ENCODE data around the gene CDC25A.

GRCh38 chr3:48178072-48178471 lies 10.1 kb downstream of the CDC25A start:
- TF ChIP-seq SAP30 (IDR thresholded peaks at IDR 0.05; ENCODE audit: borderline replicate concordance, insufficient read depth, low read depth, low read length, poor library complexity, severe bottlenecking), result no peak
- no peak for TF ChIP-seq ZNF232 (CRISPR knock-in tag; IDR thresholded peaks at IDR 0.05)
- TF ChIP-seq CEBPG (CRISPR knock-in tag; IDR thresholded peaks at IDR 0.05), result no peak
- no peak for TF ChIP-seq CEBPG (tag; conservative IDR thresholded peaks at IDR 0.05 in 1 of 2, IDR thresholded peaks at IDR 0.05 in 1 of 2)
